RWPE2 (cell line): Measurements from ENCODE around the gene BLOC1S3.

Experiments used
- ATAC-seq: fragments of 200-7000 bp; cut with Tn5 transposase; 3 replicates; pipeline ENCODE4 v1.9.1; 2021; ENCODE audit warnings: low read depth
- DNase-seq: peaks from one replicate; pipeline ENCODE4 v3.0.0-alpha.2; 2020; ENCODE audit warnings: low spot score
- H3K27ac ChIP-seq: fragments of 450-650 bp; 2 replicates; pipeline ENCODE4 v1.5.1; 2017; ENCODE audit warnings: mild to moderate bottlenecking; ENCODE audit not compliant: poor library complexity, severe bottlenecking
- H3K27me3 ChIP-seq: fragments of 250-450 bp; sonication (Bioruptor Pico); 2 replicates; pipeline ENCODE4 v1.5.1; 2021; ENCODE audit warnings: mild to moderate bottlenecking, moderate library complexity; ENCODE audit not compliant: insufficient read depth, poor library complexity, severe bottlenecking
- H3K36me3 ChIP-seq: fragments of 250-450 bp; sonication (Bioruptor Pico); 2 replicates; pipeline ENCODE4 v1.5.1; 2020; ENCODE audit warnings: low read depth, mild to moderate bottlenecking, moderate library complexity
- H3K4me1 ChIP-seq: fragments of 250-450 bp; sonication (Bioruptor Pico); 2 replicates; pipeline ENCODE4 v1.5.1; 2021; ENCODE audit warnings: mild to moderate bottlenecking, moderate library complexity; ENCODE audit not compliant: insufficient read depth, poor library complexity, severe bottlenecking
- H3K4me3 ChIP-seq: fragments of 250-450 bp; sonication (Bioruptor Pico); 2 replicates; pipeline ENCODE4 v1.5.1; 2021; ENCODE audit warnings: mild to moderate bottlenecking, moderate library complexity; ENCODE audit not compliant: severe bottlenecking
- H3K9me3 ChIP-seq: fragments of 250-450 bp; sonication (Bioruptor Pico); 2 replicates; pipeline ENCODE4 v1.5.1; 2021; ENCODE audit warnings: mild to moderate bottlenecking, moderate library complexity; ENCODE audit not compliant: severe bottlenecking
- TF ChIP-seq, protein P1 (sequence below): fragments of 450-650 bp; IDR thresholded peaks from one replicate; pipeline ENCODE4 v1.5.1; 2017; ENCODE audit warnings: mild to moderate bottlenecking, moderate library complexity; ENCODE audit not compliant: poor library complexity, severe bottlenecking

The BLOC1S3 gene

DNA sequence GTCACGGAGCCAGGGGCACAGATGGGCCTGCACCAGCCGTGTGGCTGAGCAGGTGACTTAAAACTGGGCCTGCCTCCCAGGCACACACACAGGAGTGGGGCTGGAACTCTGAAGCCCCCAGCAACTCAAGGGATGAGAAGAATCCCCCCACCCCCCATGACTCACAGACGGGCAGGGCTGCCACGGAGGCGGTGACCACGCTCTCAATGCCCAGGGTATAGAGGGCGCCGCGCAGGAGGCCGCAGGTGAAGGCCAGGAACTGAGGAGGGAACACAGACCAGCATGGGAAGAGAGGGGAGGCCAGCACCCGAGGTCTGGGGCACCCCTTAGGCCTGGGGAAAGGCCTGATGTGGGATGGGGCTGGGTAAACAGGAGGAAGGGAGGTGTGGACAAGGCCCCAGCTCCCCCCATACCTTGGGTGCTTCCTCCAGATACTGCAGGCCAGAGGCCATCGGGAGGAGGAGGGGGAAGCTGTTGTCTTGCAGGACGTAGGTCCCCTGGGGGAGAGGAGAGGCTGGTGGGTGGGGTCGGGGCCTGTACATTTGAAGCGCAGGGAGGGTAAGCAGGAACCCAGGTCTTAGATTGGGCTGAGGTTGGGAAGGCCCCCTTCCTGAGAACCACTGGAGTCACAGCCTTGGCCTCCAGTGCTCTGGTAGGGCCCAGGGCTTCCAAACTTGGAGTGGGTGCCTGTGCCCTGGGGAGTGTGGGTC is 14.7 kb upstream of the BLOC1S3 start:
- ATAC-seq (no peak), DNase-seq (no peak)
- H3K4me3 ChIP-seq, result no peak overlapping the region
- peaks cover 22% of the 10 kb centered on the region for H3K4me1 ChIP-seq
- H3K27ac ChIP-seq, result no peak overlapping the region
- no peaks in the 10 kb centered on the region for H3K9me3 ChIP-seq
- no peaks in the 10 kb centered on the region for H3K27me3 ChIP-seq
- no peaks in the 10 kb centered on the region for H3K36me3 ChIP-seq
- TF ChIP-seq, protein P1, sequence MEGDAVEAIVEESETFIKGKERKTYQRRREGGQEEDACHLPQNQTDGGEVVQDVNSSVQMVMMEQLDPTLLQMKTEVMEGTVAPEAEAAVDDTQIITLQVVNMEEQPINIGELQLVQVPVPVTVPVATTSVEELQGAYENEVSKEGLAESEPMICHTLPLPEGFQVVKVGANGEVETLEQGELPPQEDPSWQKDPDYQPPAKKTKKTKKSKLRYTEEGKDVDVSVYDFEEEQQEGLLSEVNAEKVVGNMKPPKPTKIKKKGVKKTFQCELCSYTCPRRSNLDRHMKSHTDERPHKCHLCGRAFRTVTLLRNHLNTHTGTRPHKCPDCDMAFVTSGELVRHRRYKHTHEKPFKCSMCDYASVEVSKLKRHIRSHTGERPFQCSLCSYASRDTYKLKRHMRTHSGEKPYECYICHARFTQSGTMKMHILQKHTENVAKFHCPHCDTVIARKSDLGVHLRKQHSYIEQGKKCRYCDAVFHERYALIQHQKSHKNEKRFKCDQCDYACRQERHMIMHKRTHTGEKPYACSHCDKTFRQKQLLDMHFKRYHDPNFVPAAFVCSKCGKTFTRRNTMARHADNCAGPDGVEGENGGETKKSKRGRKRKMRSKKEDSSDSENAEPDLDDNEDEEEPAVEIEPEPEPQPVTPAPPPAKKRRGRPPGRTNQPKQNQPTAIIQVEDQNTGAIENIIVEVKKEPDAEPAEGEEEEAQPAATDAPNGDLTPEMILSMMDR, result no peak

DNA sequence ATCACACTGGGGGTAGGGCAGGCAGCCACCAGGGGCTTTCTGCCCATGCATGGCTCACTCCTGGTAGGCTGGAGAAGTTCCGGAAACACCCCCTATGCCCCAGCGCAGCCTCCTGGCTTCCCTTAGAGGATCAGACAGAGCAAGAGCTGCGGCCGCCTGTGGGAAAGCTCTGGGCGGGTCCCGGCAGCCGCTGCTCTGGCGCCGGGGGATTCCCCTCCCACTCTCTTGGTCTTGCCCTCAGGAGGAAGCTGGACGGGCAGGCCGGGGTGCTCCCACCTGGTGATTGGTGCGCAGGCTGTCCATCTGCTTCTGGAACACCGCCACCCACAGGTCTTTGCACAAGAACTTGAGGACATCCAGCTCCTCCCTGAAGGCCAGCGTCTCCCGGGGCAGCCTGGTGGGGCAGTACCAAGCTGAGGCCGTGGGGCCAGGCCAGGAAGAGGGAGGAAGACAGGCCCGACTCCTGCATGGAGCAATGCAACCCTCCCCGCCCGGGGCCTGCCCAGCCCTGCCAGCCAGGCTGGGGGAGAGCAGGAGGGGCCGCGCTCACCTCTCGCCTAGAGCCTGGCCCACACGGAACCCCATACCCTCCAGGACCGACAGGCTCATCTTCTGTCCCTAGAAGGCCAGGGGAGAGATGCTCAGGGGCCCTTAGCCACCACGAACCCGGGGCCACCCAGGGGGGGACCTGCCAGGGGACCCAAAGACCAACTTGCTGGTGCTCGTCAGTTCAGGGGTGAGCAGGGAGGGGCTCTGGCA is 13.8 kb upstream of the BLOC1S3 start:
- Histone ChIP-seq H3K4me3 (no peak overlapping the region), H3K27me3 (no peaks in the 10 kb centered on the region), H3K9me3 (no peaks in the 10 kb centered on the region), H3K27ac (no peak overlapping the region), H3K36me3 (no peaks in the 10 kb centered on the region), H3K4me1 (peaks cover 22% of the 10 kb centered on the region)
- TF ChIP-seq, protein P1, result peak; percentile 11
- peak; percentile 92 for DNase-seq
- peak; percentile 65 for ATAC-seq

DNA sequence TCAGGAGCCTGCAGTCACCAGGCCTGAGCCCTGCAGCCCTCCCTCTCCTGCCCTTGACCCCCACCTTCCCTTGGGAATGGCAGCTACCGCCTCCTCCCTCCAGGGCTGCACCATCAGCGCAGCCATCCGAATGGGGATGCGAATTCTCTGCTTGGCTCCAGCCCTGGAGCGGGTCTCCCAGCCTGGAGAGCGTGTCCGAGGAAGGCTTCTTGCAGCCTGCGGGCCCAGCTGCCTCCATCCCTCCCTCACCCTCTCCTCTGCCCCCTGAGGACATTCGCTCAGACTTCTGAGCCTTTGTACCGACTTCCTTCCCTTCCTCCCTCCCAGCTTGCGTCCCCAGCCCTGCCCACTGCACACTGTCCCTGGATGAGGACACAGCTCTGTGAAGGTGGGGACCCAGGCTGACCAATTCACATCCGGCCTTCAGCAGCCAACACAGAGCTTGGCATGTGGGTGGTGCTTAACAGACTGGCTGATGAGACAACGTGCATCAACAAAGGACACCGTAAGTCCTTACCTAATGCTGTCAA is 11.8 kb upstream of the BLOC1S3 start:
- Histone ChIP-seq H3K9me3 (no peaks in the 10 kb centered on the region), H3K4me1 (peaks cover 21% of the 10 kb centered on the region), H3K4me3 (no peak overlapping the region), H3K27me3 (no peaks in the 10 kb centered on the region), H3K27ac (no peak overlapping the region), H3K36me3 (no peaks in the 10 kb centered on the region)
- ATAC-seq (no peak), DNase-seq (no peak)
- TF ChIP-seq, protein P1, result no peak

DNA sequence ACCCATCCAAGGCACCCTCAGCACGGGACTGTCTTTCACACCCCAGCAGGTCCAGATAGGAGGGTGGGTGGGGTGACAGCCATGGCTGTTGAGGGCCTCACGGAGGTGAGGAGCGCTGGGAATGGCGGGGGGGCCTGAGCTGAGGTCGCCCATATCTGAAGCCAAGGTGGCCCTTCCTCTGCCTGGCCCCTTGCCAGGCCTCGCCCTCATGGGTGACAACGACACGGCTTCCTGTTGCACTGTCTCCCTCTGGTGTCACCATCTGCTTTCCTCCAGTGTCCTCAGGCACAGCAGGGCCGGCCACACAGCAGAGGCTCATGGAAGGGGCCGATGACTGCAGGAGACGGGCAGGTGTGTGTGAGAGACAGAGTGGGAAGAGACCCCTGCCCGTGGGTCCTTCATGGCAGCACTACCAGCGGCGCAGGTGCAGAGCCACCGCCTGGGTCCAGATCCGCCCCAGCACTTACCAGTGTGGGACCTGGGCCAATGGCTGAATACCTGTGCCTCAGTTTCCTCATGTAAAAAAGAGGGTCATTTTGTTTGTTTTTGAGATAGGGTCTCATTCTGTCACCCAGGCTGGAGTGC is 9.7 kb upstream of the BLOC1S3 start:
- TF ChIP-seq, protein P1, result no peak
- Histone ChIP-seq H3K9me3 (no peaks in the 10 kb centered on the region), H3K36me3 (no peaks in the 10 kb centered on the region), H3K4me1 (peaks cover 7% of the 10 kb centered on the region), H3K27me3 (no peaks in the 10 kb centered on the region), H3K4me3 (no peak overlapping the region), H3K27ac (no peak overlapping the region)
- DNase-seq, result peak; percentile 50
- no peak for ATAC-seq
